Measurements from ENCODE around the gene TRAPPC14.

Gene TRAPPC14

GRCh38 chr7:100126239-100126930 lies 32.1 kb downstream of the TRAPPC14 start:
- TF ChIP-seq CTCF (IDR thresholded peaks at IDR 0.05), result no peak

- TF ChIP-seq CTCF (IDR thresholded peaks at IDR 0.05), result no peak
Observed at GRCh38 chr7:100124301-100125230, 34.0 kb downstream of the TRAPPC14 start.

GRCh38 chr7:100122568-100122967 lies 36.0 kb downstream of the TRAPPC14 start:
- no peak for TF ChIP-seq CTCF (IDR thresholded peaks at IDR 0.05)

GRCh38 chr7:100122067-100122466 lies 36.5 kb downstream of the TRAPPC14 start:
- TF ChIP-seq CTCF (IDR thresholded peaks at IDR 0.05), result no peak

- TF ChIP-seq CTCF (IDR thresholded peaks at IDR 0.05), result no peak
Observed at GRCh38 chr7:100120733-100121036, 37.8 kb downstream of the TRAPPC14 start.

- TF ChIP-seq CTCF (IDR thresholded peaks at IDR 0.05), result no peak
Observed at GRCh38 chr7:100119970-100120732, 38.4 kb downstream of the TRAPPC14 start.

Data from LNCAP (cell line).